ENCODE results near the gene NRP2.

Gene NRP2

GRCh38 chr2:205785507-205786260 lies 103.4 kb downstream of the NRP2 start:
- Mint-ChIP-seq H3K36me3 (ENCODE audit: low read depth) (peaks cover 5% of the 10 kb centered on the region), H3K9me3 (no peaks in the 10 kb centered on the region), H3K27me3 (no peaks in the 10 kb centered on the region), H3K4me3 (no peak overlapping the region), H3K27ac (no peak overlapping the region), H3K4me1 (ENCODE audit: low read depth) (peaks cover 13% of the 10 kb centered on the region)
- intact Hi-C loops (cut with micrococcal nuclease) = no loop called here

GRCh38 chr2:205786976-205787375 lies 104.7 kb downstream of the NRP2 start:
- peaks cover 7% of the 10 kb centered on the region for H3K36me3 Mint-ChIP-seq (ENCODE audit: low read depth)
- H3K27ac Mint-ChIP-seq = no peak overlapping the region
- H3K9me3 Mint-ChIP-seq = no peaks in the 10 kb centered on the region
- H3K4me1 Mint-ChIP-seq (ENCODE audit: low read depth) = peaks cover 13% of the 10 kb centered on the region
- intact Hi-C loops (cut with micrococcal nuclease) = no loop called here
- no peak overlapping the region for H3K4me3 Mint-ChIP-seq
- H3K27me3 Mint-ChIP-seq = no peaks in the 10 kb centered on the region

GRCh38 chr2:205787761-205788160 lies 105.5 kb downstream of the NRP2 start:
- no peaks in the 10 kb centered on the region for H3K27me3 Mint-ChIP-seq

GRCh38 chr2:205789906-205790305 lies 107.6 kb downstream of the NRP2 start:
- no peaks in the 10 kb centered on the region for H3K27me3 Mint-ChIP-seq
- H3K27ac Mint-ChIP-seq = no peak overlapping the region
- H3K9me3 Mint-ChIP-seq = no peaks in the 10 kb centered on the region
- H3K36me3 Mint-ChIP-seq (ENCODE audit: low read depth) = peaks cover 30% of the 10 kb centered on the region
- H3K4me1 Mint-ChIP-seq (ENCODE audit: low read depth) = peaks cover 13% of the 10 kb centered on the region
- intact Hi-C loops (cut with micrococcal nuclease) = no loop called here
- H3K4me3 Mint-ChIP-seq = no peak overlapping the region

More at GRCh38 chr2:205787761-205788160, 105.5 kb downstream of the NRP2 start:
- intact Hi-C loops (cut with micrococcal nuclease) = no loop called here
- Mint-ChIP-seq H3K4me1 (ENCODE audit: low read depth) (peaks cover 13% of the 10 kb centered on the region), H3K27ac (no peak overlapping the region), H3K4me3 (no peak overlapping the region), H3K36me3 (ENCODE audit: low read depth) (peaks cover 15% of the 10 kb centered on the region), H3K9me3 (no peaks in the 10 kb centered on the region)

GRCh38 chr2:205792908-205793307 lies 110.6 kb downstream of the NRP2 start:
- no peak overlapping the region for H3K27ac Mint-ChIP-seq
- H3K36me3 Mint-ChIP-seq (ENCODE audit: low read depth) = peaks cover 59% of the 10 kb centered on the region
- peaks cover 13% of the 10 kb centered on the region for H3K4me1 Mint-ChIP-seq (ENCODE audit: low read depth)
- H3K27me3 Mint-ChIP-seq = no peaks in the 10 kb centered on the region
- intact Hi-C loops (cut with micrococcal nuclease) = no loop called here
- H3K9me3 Mint-ChIP-seq = no peaks in the 10 kb centered on the region
- no peak overlapping the region for H3K4me3 Mint-ChIP-seq

- intact Hi-C loops (cut with micrococcal nuclease) = no loop called here
- Mint-ChIP-seq H3K27me3 (peaks cover 2% of the 10 kb centered on the region), H3K4me1 (ENCODE audit: low read depth) (no peaks in the 10 kb centered on the region), H3K9me3 (peaks cover 12% of the 10 kb centered on the region), H3K27ac (no peak overlapping the region), H3K36me3 (ENCODE audit: low read depth) (peaks cover 59% of the 10 kb centered on the region), H3K4me3 (no peak overlapping the region)
Measured at GRCh38 chr2:205796805-205797313, 114.6 kb downstream of the NRP2 start.

GRCh38 chr2:205797866-205798265 lies 115.6 kb downstream of the NRP2 start:
- Mint-ChIP-seq H3K4me1 (ENCODE audit: low read depth) (peaks cover 1% of the 10 kb centered on the region), H3K4me3 (no peak overlapping the region), H3K36me3 (ENCODE audit: low read depth) (peaks cover 49% of the 10 kb centered on the region), H3K27ac (no peak overlapping the region), H3K9me3 (peaks cover 12% of the 10 kb centered on the region), H3K27me3 (peaks cover 9% of the 10 kb centered on the region)
- intact Hi-C loops (cut with micrococcal nuclease) = no loop called here

GRCh38 chr2:205800224-205800623 lies 117.9 kb downstream of the NRP2 start:
- Mint-ChIP-seq H3K27me3 (peaks cover 13% of the 10 kb centered on the region), H3K4me3 (no peak overlapping the region), H3K9me3 (peaks cover 12% of the 10 kb centered on the region), H3K4me1 (ENCODE audit: low read depth) (peaks cover 5% of the 10 kb centered on the region), H3K36me3 (ENCODE audit: low read depth) (peaks cover 27% of the 10 kb centered on the region), H3K27ac (no peak overlapping the region)
- intact Hi-C loops (cut with micrococcal nuclease) = no loop called here

GRCh38 chr2:205800773-205801172 lies 118.5 kb downstream of the NRP2 start:
- Mint-ChIP-seq H3K4me1 (ENCODE audit: low read depth) (peaks cover 5% of the 10 kb centered on the region), H3K27ac (no peak overlapping the region), H3K36me3 (ENCODE audit: low read depth) (peaks cover 21% of the 10 kb centered on the region), H3K27me3 (peaks cover 14% of the 10 kb centered on the region), H3K9me3 (peaks cover 12% of the 10 kb centered on the region), H3K4me3 (no peak overlapping the region)
- intact Hi-C loops (cut with micrococcal nuclease) = no loop called here

GRCh38 chr2:205802065-205802464 lies 119.8 kb downstream of the NRP2 start:
- peaks cover 5% of the 10 kb centered on the region for H3K4me1 Mint-ChIP-seq (ENCODE audit: low read depth)
- no peak overlapping the region for H3K27ac Mint-ChIP-seq
- H3K4me3 Mint-ChIP-seq = no peak overlapping the region
- intact Hi-C loops (cut with micrococcal nuclease) = no loop called here
- H3K27me3 Mint-ChIP-seq = peaks cover 16% of the 10 kb centered on the region
- H3K36me3 Mint-ChIP-seq (ENCODE audit: low read depth) = peaks cover 9% of the 10 kb centered on the region
- peaks cover 12% of the 10 kb centered on the region for H3K9me3 Mint-ChIP-seq

GRCh38 chr2:205802941-205803340 lies 120.6 kb downstream of the NRP2 start:
- peaks cover 12% of the 10 kb centered on the region for H3K9me3 Mint-ChIP-seq
- intact Hi-C loops (cut with micrococcal nuclease) = no loop called here
- peaks cover 16% of the 10 kb centered on the region for H3K27me3 Mint-ChIP-seq
- H3K36me3 Mint-ChIP-seq (ENCODE audit: low read depth) = no peaks in the 10 kb centered on the region
- H3K4me3 Mint-ChIP-seq = no peak overlapping the region
- H3K27ac Mint-ChIP-seq = no peak overlapping the region
- H3K4me1 Mint-ChIP-seq (ENCODE audit: low read depth) = peaks cover 5% of the 10 kb centered on the region

- peaks cover 14% of the 10 kb centered on the region for H3K27me3 Mint-ChIP-seq
- intact Hi-C loops (cut with micrococcal nuclease) = no loop called here
- H3K4me3 Mint-ChIP-seq = no peak overlapping the region
- H3K36me3 Mint-ChIP-seq (ENCODE audit: low read depth) = no peaks in the 10 kb centered on the region
- H3K4me1 Mint-ChIP-seq (ENCODE audit: low read depth) = peaks cover 5% of the 10 kb centered on the region
- H3K9me3 Mint-ChIP-seq = peaks cover 7% of the 10 kb centered on the region
- no peak overlapping the region for H3K27ac Mint-ChIP-seq
Measured at GRCh38 chr2:205803500-205803899, 121.2 kb downstream of the NRP2 start.

GRCh38 chr2:205805136-205805535 lies 122.8 kb downstream of the NRP2 start:
- Mint-ChIP-seq H3K36me3 (ENCODE audit: low read depth) (no peaks in the 10 kb centered on the region), H3K27ac (no peak overlapping the region), H3K27me3 (peaks cover 14% of the 10 kb centered on the region), H3K9me3 (no peaks in the 10 kb centered on the region), H3K4me1 (ENCODE audit: low read depth) (peaks cover 5% of the 10 kb centered on the region), H3K4me3 (no peak overlapping the region)
- intact Hi-C loops (cut with micrococcal nuclease) = no loop called here

GRCh38 chr2:205806143-205806905 lies 124.0 kb downstream of the NRP2 start:
- Mint-ChIP-seq H3K4me3 (no peak overlapping the region), H3K36me3 (ENCODE audit: low read depth) (no peaks in the 10 kb centered on the region), H3K27me3 (peaks cover 15% of the 10 kb centered on the region), H3K27ac (no peak overlapping the region), H3K9me3 (no peaks in the 10 kb centered on the region), H3K4me1 (ENCODE audit: low read depth) (peaks cover 5% of the 10 kb centered on the region)
- intact Hi-C loops (cut with micrococcal nuclease) = no loop called here

All from dendritic cell treated with granulocyte-macrophage colony-stimulating factor and Interleukin-4, amounts not matched to agents 40 ng/mL and 50 ng/mL, for 4 days (primary cell).